NCI-H2196 (cell line): Measurements from ENCODE around the gene BBC3.
A peak's percentile ranks its signal among the peaks of the same experiment; 100 is the strongest.
"Not testable (repeated sequence)": the region's sequence is repeated elsewhere in the genome, so short reads cannot be mapped to it uniquely, and the experiment has no call there.

Experiments used
- DNase-seq: peaks from one replicate; lab custom pipeline; 2025; ENCODE audit not compliant: unreplicated experiment; lab: John Stamatoyannopoulos, UW

BBC3 gene

GRCh38 chr19:47230921-47231214 is at the start of gene BBC3:
Gene BBC3 (minus strand): TSS chr19:47231199. CDS start chr19:47228431, 2,768 bp downstream.
- DNase-seq, result no peak

- peak; percentile 33 for DNase-seq
Observed at GRCh38 chr19:47280183-47280797, 49.3 kb upstream of the BBC3 start.

- not testable (repeated sequence) for DNase-seq
Observed at GRCh38 chr19:47276513-47276912, 45.5 kb upstream of the BBC3 start.

- no peak for DNase-seq
Observed at GRCh38 chr19:47275791-47276461, 44.9 kb upstream of the BBC3 start.

- DNase-seq, result no peak
Observed at GRCh38 chr19:47274891-47275761, 44.1 kb upstream of the BBC3 start.

GRCh38 chr19:47274071-47274890 is 43.3 kb upstream of the BBC3 start, which contains the start of gene INAFM1:
Gene INAFM1 (plus strand): TSS chr19:47274885. CDS start chr19:47274920, 35 bp downstream.
- DNase-seq, result peak; percentile 93

- DNase-seq, result peak; percentile 93
Observed at GRCh38 chr19:47273313-47274070, 42.5 kb upstream of the BBC3 start.

GRCh38 chr19:47272448-47273312 is 41.7 kb upstream of the BBC3 start:
- no peak for DNase-seq

GRCh38 chr19:47271949-47272348 is 41.0 kb upstream of the BBC3 start:
- DNase-seq, result no peak

GRCh38 chr19:47270408-47270807 is 39.4 kb upstream of the BBC3 start:
- no peak for DNase-seq

- no peak for DNase-seq
Observed at GRCh38 chr19:47269596-47269995, 38.6 kb upstream of the BBC3 start.

- DNase-seq, result no peak
Observed at GRCh38 chr19:47268028-47268427, 37.0 kb upstream of the BBC3 start.

GRCh38 chr19:47267350-47267759 is 36.4 kb upstream of the BBC3 start:
- peak; percentile 53 for DNase-seq

- DNase-seq, result no peak
Observed at GRCh38 chr19:47266401-47266941, 35.5 kb upstream of the BBC3 start.

GRCh38 chr19:47264629-47265028 is 33.6 kb upstream of the BBC3 start:
- DNase-seq, result no peak

GRCh38 chr19:47261946-47262793 is 31.2 kb upstream of the BBC3 start:
- not testable (repeated sequence) for DNase-seq

- no peak for DNase-seq
Observed at GRCh38 chr19:47260476-47260875, 29.5 kb upstream of the BBC3 start.

- DNase-seq, result no peak
Observed at GRCh38 chr19:47258895-47259555, 28.0 kb upstream of the BBC3 start.
